CD8-positive, alpha-beta memory T cell (primary cell): ENCODE data around the gene PCED1A. TPM values are rescaled to one million over a fixed set of nuclear protein-coding genes. Genes with fewer than 3 reads are reported as not detected.

ENCODE experiments used
- CTCF ChIA-PET: fragments of 350-600 bp; sonication (Branson Sonifier 250); formaldehyde crosslinking; loops from one replicate; lab custom pipeline; 2021; ENCODE audit warnings: antibody characterized with exemption; lab: Charles Lee
- POLR2A ChIA-PET: fragments of 350-600 bp; sonication (Branson Sonifier 250); formaldehyde crosslinking; loops from one replicate; lab custom pipeline; 2021; ENCODE audit warnings: antibody characterized with exemption; lab: Charles Lee
- DNase-seq, 5 donors: peaks; one replicate each; pipeline versions ENCODE4 v3.0.0 to v3.0.0-alpha.2; 2020 to 2022; ENCODE audit warnings: mixed read lengths in 1 of 5
- H3K27ac ChIP-seq: one replicate; pipeline ENCODE4 v1.7.0; 2013; ENCODE audit warnings: low read depth, mild to moderate bottlenecking, low read length, moderate library complexity
- H3K27me3 ChIP-seq: 2 replicates; pipeline ENCODE4 v1.7.0; 2013; ENCODE audit warnings: low read length, mild to moderate bottlenecking; ENCODE audit not compliant: insufficient read depth, poor library complexity, severe bottlenecking
- H3K36me3 ChIP-seq: 2 replicates; pipeline ENCODE4 v1.7.0; 2013; ENCODE audit warnings: mild to moderate bottlenecking, low read length, moderate library complexity; ENCODE audit not compliant: insufficient read depth
- H3K4me1 ChIP-seq: 2 replicates; pipeline ENCODE4 v1.7.0; 2013; ENCODE audit warnings: mild to moderate bottlenecking, low read length, moderate library complexity; ENCODE audit not compliant: insufficient read depth
- H3K4me3 ChIP-seq: 2 replicates; pipeline ENCODE4 v1.7.0; 2013; ENCODE audit warnings: mild to moderate bottlenecking, low read length
- H3K9me3 ChIP-seq: 2 replicates; pipeline ENCODE4 v1.7.0; 2013; ENCODE audit warnings: mild to moderate bottlenecking, low read length
- H3K27ac Mint-ChIP-seq, 8 donors: one replicate each; pipeline ENCODE4 v1.8.0; 2020 to 2021; ENCODE audit warnings: mixed read lengths in 8 of 8, mild to moderate bottlenecking in 6 of 8, inconsistent platforms in 3 of 8, moderate library complexity in 3 of 8
- H3K27me3 Mint-ChIP-seq, 2 donors: one replicate each; pipeline ENCODE4 v1.8.0; 2020 to 2021; ENCODE audit warnings: mixed read lengths in 2 of 2, mild to moderate bottlenecking in 1 of 2, moderate library complexity in 1 of 2
- H3K36me3 Mint-ChIP-seq, 3 donors: one replicate each; pipeline ENCODE4 v1.8.0; 2020 to 2021; ENCODE audit warnings: mixed read lengths in 3 of 3, inconsistent platforms in 1 of 3, mild to moderate bottlenecking in 1 of 3
- H3K4me1 Mint-ChIP-seq, 3 donors: one replicate each; pipeline ENCODE4 v1.8.0; 2020 to 2021; ENCODE audit warnings: mixed read lengths in 3 of 3, inconsistent platforms in 1 of 3, mild to moderate bottlenecking in 1 of 3
- H3K4me3 Mint-ChIP-seq, 7 donors: one replicate each; pipeline ENCODE4 v1.8.0; 2020 to 2021; ENCODE audit warnings: mixed read lengths in 7 of 7, mild to moderate bottlenecking in 6 of 7, moderate library complexity in 4 of 7, inconsistent platforms in 2 of 7
- H3K9me3 Mint-ChIP-seq, 5 donors: one replicate each; pipeline ENCODE4 v1.8.0; 2020 to 2022; ENCODE audit warnings: mixed read lengths in 5 of 5, mild to moderate bottlenecking in 3 of 5, moderate library complexity in 2 of 5, inconsistent platforms in 1 of 5
- polyA plus RNA-seq: library from polyadenylated mRNA; unstranded; fragments of 300-500 nt; fragmentation: Illumina TruSeq; gene quantifications from one replicate; pipeline ENCODE4 v1.2.3, GENCODE V29; 2021
- total RNA-seq, 2 experiments: library from RNA; stranded (reverse); gene quantifications; one replicate each; pipeline ENCODE4 v1.2.3, GENCODE V29; 2021

Gene PCED1A
- total and polyA plus RNA-seq, 3 experiments from 2014 or later, result 20.2 to 34.0 (median 30.8) TPM

- Histone ChIP-seq H3K4me3 (peak overlapping the region; percentile 50), H3K9me3 (no peaks in the 10 kb centered on the region), H3K36me3 (no peaks in the 10 kb centered on the region), H3K27ac (no peak overlapping the region), H3K27me3 (peaks cover 28% of the 10 kb centered on the region), H3K4me1 (peaks cover 12% of the 10 kb centered on the region)
- Mint-ChIP-seq H3K27me3 (peaks cover 50 to 74% of the 10 kb centered on the region in 2 donors), H3K27ac (no peak overlapping the region), H3K9me3 (peaks cover 0 to 4% (median 1%) of the 10 kb centered on the region in 5 donors), H3K36me3 (peaks cover 0 to 2% (median 0%) of the 10 kb centered on the region in 3 donors), H3K4me3 (peak overlapping the region in 6 of 7 donors; percentile 7 to 92 (median 86)), H3K4me1 (peaks cover 19 to 26% (median 25%) of the 10 kb centered on the region in 3 donors)
- DNase-seq, result peak in 1 of 5 donors; percentile 32
- POLR2A ChIA-PET, result no interaction called here
- CTCF ChIA-PET, result interaction anchor here (1.1 to 1.2 kb wide), 2 partner anchors 22 to 74 kb away, joined by 3 read pairs; partner anchors contain the start of gene PTPRA
Measured at GRCh38 chr20:2799271-2799670, 41.2 kb downstream of the PCED1A start.

- Histone ChIP-seq H3K9me3 (no peaks in the 10 kb centered on the region), H3K27me3 (peaks cover 30% of the 10 kb centered on the region), H3K4me1 (peaks cover 12% of the 10 kb centered on the region), H3K27ac (no peak overlapping the region), H3K4me3 (no peak overlapping the region), H3K36me3 (no peaks in the 10 kb centered on the region)
- CTCF ChIA-PET, result interaction anchor here (1.1 to 1.2 kb wide), 2 partner anchors 23 to 74 kb away, joined by 3 read pairs; partner anchors contain the start of gene PTPRA
- Mint-ChIP-seq H3K9me3 (peaks cover 0 to 4% (median 1%) of the 10 kb centered on the region in 5 donors), H3K4me3 (peak overlapping the region in 6 of 7 donors; percentile 7 to 92 (median 82)), H3K36me3 (peaks cover 0 to 2% (median 0%) of the 10 kb centered on the region in 3 donors), H3K27me3 (peaks cover 48 to 72% of the 10 kb centered on the region in 2 donors), H3K27ac (no peak overlapping the region), H3K4me1 (peaks cover 19 to 26% (median 25%) of the 10 kb centered on the region in 3 donors)
- DNase-seq, result peak in 1 of 5 donors; percentile 30
- POLR2A ChIA-PET, result no interaction called here
Measured at GRCh38 chr20:2798814-2799213, 41.6 kb downstream of the PCED1A start.

- Histone ChIP-seq H3K36me3 (no peaks in the 10 kb centered on the region), H3K4me3 (no peak overlapping the region), H3K27me3 (peaks cover 34% of the 10 kb centered on the region), H3K9me3 (no peaks in the 10 kb centered on the region), H3K27ac (no peak overlapping the region), H3K4me1 (peaks cover 12% of the 10 kb centered on the region)
- Mint-ChIP-seq H3K27me3 (peaks cover 45 to 72% of the 10 kb centered on the region in 2 donors), H3K36me3 (peaks cover 0 to 2% (median 0%) of the 10 kb centered on the region in 3 donors), H3K4me1 (peaks cover 19 to 26% (median 25%) of the 10 kb centered on the region in 3 donors), H3K9me3 (peaks cover 0 to 4% (median 1%) of the 10 kb centered on the region in 5 donors), H3K4me3 (no peak overlapping the region), H3K27ac (no peak overlapping the region)
- CTCF ChIA-PET, result interaction anchor here (1.1 kb wide), 1 partner anchor 75 kb away, joined by 3 read pairs; the partner anchor contains the start of gene PTPRA
- POLR2A ChIA-PET, result no interaction called here
- DNase-seq, result no peak
Measured at GRCh38 chr20:2798095-2798805, 42.2 kb downstream of the PCED1A start.

- peak in 1 of 5 donors; percentile 25 for DNase-seq
- Mint-ChIP-seq H3K27me3 (peaks cover 42 to 74% of the 10 kb centered on the region in 2 donors), H3K9me3 (peaks cover 0 to 4% (median 1%) of the 10 kb centered on the region in 5 donors), H3K4me3 (peak overlapping the region in 1 of 7 donors; percentile 33), H3K4me1 (peaks cover 19 to 26% (median 25%) of the 10 kb centered on the region in 3 donors), H3K27ac (no peak overlapping the region), H3K36me3 (no peaks in the 10 kb centered on the region)
- Histone ChIP-seq H3K27me3 (peaks cover 34% of the 10 kb centered on the region), H3K36me3 (no peaks in the 10 kb centered on the region), H3K9me3 (no peaks in the 10 kb centered on the region), H3K4me1 (peaks cover 12% of the 10 kb centered on the region), H3K4me3 (no peak overlapping the region), H3K27ac (no peak overlapping the region)
- POLR2A ChIA-PET, result no interaction called here
- CTCF ChIA-PET, result no interaction called here
Measured at GRCh38 chr20:2797136-2797983, 43.1 kb downstream of the PCED1A start.

GRCh38 chr20:2796011-2796660, 44.3 kb downstream of the PCED1A start:
- POLR2A ChIA-PET, result no interaction called here
- peaks cover 0 to 4% (median under 1%) of the 10 kb centered on the region in 5 donors for H3K9me3 Mint-ChIP-seq
- H3K27me3 Mint-ChIP-seq, result peaks cover 39 to 78% of the 10 kb centered on the region in 2 donors
- Histone ChIP-seq H3K27ac (no peak overlapping the region), H3K36me3 (no peaks in the 10 kb centered on the region), H3K4me1 (peaks cover 8% of the 10 kb centered on the region), H3K27me3 (peaks cover 29% of the 10 kb centered on the region), H3K4me3 (no peak overlapping the region), H3K9me3 (no peaks in the 10 kb centered on the region)
- H3K4me3 Mint-ChIP-seq, result no peak overlapping the region
- H3K4me1 Mint-ChIP-seq, result peaks cover 15 to 22% (median 20%) of the 10 kb centered on the region in 3 donors
- DNase-seq, result peak in 1 of 5 donors; percentile 38
- CTCF ChIA-PET, result no interaction called here
- no peaks in the 10 kb centered on the region for H3K36me3 Mint-ChIP-seq
- H3K27ac Mint-ChIP-seq, result no peak overlapping the region

GRCh38 chr20:2795451-2795850, 45.0 kb downstream of the PCED1A start:
- peaks cover 9 to 16% (median 15%) of the 10 kb centered on the region in 3 donors for H3K4me1 Mint-ChIP-seq
- DNase-seq, result peak in 1 of 5 donors; percentile 31
- Histone ChIP-seq H3K4me3 (no peak overlapping the region), H3K4me1 (peaks cover 4% of the 10 kb centered on the region), H3K27me3 (peaks cover 23% of the 10 kb centered on the region), H3K27ac (no peak overlapping the region), H3K36me3 (no peaks in the 10 kb centered on the region), H3K9me3 (no peaks in the 10 kb centered on the region)
- no peaks in the 10 kb centered on the region for H3K36me3 Mint-ChIP-seq
- POLR2A ChIA-PET, result no interaction called here
- no peak overlapping the region for H3K27ac Mint-ChIP-seq
- no peak overlapping the region for H3K4me3 Mint-ChIP-seq
- CTCF ChIA-PET, result no interaction called here
- H3K9me3 Mint-ChIP-seq, result peaks cover 0 to 4% (median 0%) of the 10 kb centered on the region in 5 donors
- H3K27me3 Mint-ChIP-seq, result peaks cover 36 to 78% of the 10 kb centered on the region in 2 donors

- Mint-ChIP-seq H3K9me3 (peaks cover 0 to 4% (median 0%) of the 10 kb centered on the region in 5 donors), H3K36me3 (no peaks in the 10 kb centered on the region), H3K4me1 (peaks cover 6 to 13% (median 13%) of the 10 kb centered on the region in 3 donors), H3K27me3 (peaks cover 36 to 80% of the 10 kb centered on the region in 2 donors), H3K27ac (no peak overlapping the region), H3K4me3 (no peak overlapping the region)
- H3K27ac ChIP-seq, result no peak overlapping the region
- CTCF ChIA-PET, result no interaction called here
- H3K9me3 ChIP-seq, result no peaks in the 10 kb centered on the region
- H3K4me1 ChIP-seq, result peaks cover 3% of the 10 kb centered on the region
- no peak overlapping the region for H3K4me3 ChIP-seq
- H3K27me3 ChIP-seq, result peaks cover 19% of the 10 kb centered on the region
- DNase-seq, result peak in 1 of 5 donors; percentile 32
- POLR2A ChIA-PET, result no interaction called here
- H3K36me3 ChIP-seq, result no peaks in the 10 kb centered on the region
Measured at GRCh38 chr20:2794866-2795447, 45.5 kb downstream of the PCED1A start.
